GM13977 (cell line): ENCODE results near the gene CALN1.

Experiments
- DNase-seq: peaks from one replicate; pipeline ENCODE4 v3.0.0; 2012; ENCODE audit warnings: low spot score
- in situ Hi-C: fragments of 300-500 bp; cut with MboI; formaldehyde crosslinking; loops from one replicate; pipeline ENCODE4 v1.12.0; 2022; ENCODE audit warnings: low sequenced_read_pairs, low pct_unique_long_range_greater_than_20kb, mixed read lengths, inconsistent platforms; ENCODE audit not compliant: unreplicated experiment
- TF ChIP-seq, protein P1 (sequence below): IDR thresholded peaks from 2 replicates; pipeline ENCODE4 v1.5.1; 2012; ENCODE audit warnings: mild to moderate bottlenecking, control low read depth; ENCODE audit not compliant: insufficient read depth; ENCODE audit errors: extremely low read depth, missing control alignments

The CALN1 gene

DNA sequence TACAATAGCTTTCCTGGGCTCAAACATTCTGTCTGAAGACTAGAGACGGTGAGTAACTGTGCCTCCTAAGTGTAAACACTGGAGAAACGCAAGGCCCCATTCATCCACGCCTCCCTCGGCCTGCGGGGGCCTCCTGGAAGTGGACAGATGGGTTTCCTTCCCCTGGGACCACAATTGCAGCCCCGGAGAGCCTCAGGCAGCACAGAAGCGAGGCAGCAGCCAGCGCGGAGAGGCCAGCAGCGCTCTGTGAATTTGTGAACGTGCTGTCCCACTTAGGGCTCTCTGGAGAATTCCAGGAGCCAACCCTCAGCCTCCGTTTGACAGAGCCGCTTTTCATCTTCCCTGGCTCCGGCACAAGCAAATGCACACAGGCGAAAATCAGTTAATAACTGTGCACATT lies 23.2 kb upstream of the CALN1 start:
- no peak for DNase-seq
- TF ChIP-seq, protein P1, sequence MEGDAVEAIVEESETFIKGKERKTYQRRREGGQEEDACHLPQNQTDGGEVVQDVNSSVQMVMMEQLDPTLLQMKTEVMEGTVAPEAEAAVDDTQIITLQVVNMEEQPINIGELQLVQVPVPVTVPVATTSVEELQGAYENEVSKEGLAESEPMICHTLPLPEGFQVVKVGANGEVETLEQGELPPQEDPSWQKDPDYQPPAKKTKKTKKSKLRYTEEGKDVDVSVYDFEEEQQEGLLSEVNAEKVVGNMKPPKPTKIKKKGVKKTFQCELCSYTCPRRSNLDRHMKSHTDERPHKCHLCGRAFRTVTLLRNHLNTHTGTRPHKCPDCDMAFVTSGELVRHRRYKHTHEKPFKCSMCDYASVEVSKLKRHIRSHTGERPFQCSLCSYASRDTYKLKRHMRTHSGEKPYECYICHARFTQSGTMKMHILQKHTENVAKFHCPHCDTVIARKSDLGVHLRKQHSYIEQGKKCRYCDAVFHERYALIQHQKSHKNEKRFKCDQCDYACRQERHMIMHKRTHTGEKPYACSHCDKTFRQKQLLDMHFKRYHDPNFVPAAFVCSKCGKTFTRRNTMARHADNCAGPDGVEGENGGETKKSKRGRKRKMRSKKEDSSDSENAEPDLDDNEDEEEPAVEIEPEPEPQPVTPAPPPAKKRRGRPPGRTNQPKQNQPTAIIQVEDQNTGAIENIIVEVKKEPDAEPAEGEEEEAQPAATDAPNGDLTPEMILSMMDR, result no peak
- in situ Hi-C loops, result no loop called here

DNA sequence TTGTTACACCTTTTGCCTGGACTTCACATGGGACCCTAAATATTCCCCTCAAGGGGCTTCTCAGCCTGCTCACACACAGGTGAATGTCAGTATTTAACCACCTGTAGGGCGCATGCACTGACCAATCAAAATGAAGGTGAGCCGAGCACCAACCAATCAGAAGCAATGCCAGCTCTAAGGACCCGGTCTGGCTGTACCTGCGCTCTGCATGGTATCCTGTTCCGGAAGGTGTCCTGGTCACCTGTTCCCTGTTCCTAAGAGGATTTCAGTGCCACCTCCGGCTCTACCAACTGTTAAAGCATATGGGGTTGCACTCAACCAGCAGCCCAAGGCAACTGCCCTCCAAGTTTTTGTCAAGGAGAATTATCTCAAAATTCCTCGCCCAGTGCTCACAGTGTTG lies 18.4 kb upstream of the CALN1 start:
- DNase-seq, result no peak
- TF ChIP-seq, protein P1, result no peak
- in situ Hi-C loops, result no loop called here

DNA sequence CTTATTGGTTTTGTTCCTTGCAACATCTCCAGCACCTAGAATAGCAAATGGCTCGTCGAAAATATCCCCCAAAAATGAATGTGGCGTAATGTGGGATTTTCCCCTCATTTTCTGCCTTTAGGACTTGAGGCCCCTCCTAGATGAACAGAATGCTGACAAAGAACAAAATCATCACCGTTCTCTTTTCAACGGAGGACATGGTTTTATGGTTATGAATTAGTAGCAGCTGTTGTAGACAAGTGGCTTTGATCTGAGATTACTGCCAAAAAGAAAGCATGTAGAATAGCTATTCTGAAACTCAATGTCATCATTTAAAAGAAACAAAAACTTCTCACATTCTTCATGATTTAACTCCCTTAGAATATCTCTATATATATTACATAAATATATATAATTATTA lies 17.2 kb upstream of the CALN1 start:
- DNase-seq, result no peak
- TF ChIP-seq, protein P1, result no peak
- in situ Hi-C loops, result no loop called here

DNA sequence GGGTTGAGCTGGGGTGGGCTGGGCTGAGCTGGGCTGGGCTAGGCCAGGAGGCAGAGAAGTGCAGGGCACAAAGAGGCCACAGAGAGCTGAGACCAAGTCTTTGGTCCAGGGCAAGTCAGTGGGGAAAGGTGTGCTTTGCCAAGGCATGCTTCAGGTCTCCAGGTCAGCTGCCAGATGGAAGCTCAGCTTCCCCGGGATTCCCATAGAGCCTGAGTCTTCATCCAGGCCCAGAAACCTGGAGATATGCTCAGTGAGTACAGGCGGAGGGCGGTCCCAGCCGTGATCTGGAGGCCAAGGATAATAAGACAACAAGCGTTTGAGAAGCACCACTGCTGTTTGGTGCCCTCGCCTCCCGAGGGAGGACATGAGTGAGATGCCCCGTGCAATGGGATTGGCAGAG lies 4.7 kb upstream of the CALN1 start:
- in situ Hi-C loops, result no loop called here
- TF ChIP-seq, protein P1, result no peak
- no peak for DNase-seq

DNA sequence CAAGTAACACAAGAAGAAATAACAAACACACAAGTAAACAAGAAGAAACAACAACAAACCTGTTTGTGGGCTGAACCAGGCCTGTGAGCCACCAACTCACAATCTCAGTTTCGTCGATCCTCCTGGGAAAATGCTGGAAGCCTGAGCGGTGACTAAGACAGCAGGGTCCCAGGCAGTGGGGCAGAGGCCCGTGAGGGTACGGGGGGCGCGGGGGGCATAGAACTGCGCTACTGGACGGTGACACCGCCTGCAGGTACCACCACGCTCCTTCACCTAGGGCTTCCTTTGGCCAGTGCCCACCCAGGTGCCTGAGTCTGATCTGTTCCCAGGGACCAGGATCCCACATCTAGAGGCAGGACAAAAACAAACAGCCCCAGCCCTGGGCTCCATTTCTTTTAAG lies 3.4 kb upstream of the CALN1 start:
- TF ChIP-seq, protein P1, result no peak
- DNase-seq, result no peak
- in situ Hi-C loops, result no loop called here

DNA sequence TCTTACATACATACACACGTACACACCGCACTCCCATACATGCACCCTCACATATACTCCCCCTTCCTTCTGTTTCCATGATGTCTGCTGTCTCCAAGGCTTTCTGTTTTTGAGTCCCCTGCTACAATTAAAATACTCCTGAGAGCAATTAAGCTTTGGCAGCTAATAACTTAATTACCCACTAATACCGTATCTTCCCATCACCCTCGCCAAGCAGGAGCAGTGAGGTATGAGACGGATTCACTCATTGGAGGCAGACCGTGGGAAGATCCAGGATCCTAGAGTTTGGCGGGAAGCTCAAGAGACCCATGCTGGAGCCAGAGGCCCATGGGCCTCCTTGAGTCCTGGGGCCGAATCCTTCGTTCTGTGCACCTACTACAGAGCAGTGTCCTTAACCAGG lies 1.7 kb upstream of the CALN1 start:
- in situ Hi-C loops, result no loop called here
- TF ChIP-seq, protein P1, result no peak
- no peak for DNase-seq

DNA sequence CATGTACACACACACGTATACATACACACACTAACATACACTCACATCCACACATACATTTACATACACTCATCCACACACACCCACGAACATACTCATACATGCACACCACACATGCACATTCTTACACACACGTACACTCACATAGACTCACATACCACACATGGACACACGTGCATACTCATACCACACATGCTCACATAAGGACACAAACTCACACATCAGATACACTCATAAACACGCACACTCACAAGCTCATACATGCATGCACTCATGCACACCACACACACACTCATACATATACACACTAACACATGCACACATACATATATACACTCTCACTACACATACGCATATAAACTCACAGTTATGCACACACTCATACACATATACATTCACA lies 1.2 kb upstream of the CALN1 start:
- DNase-seq, result no peak
- TF ChIP-seq, protein P1, result no peak
- in situ Hi-C loops, result no loop called here
